GM12864 (cell line): Measurements from ENCODE around the gene ELL3.
"Not testable (repeated sequence)": the region's sequence is repeated elsewhere in the genome, so short reads cannot be mapped to it uniquely, and the experiment has no call there.

Source experiments
- DNase-seq: peaks from one replicate; pipeline ENCODE4 v3.0.0-alpha.2; 2011; ENCODE audit warnings: low read depth
- H3K4me3 ChIP-seq: 2 replicates; pipeline ENCODE4 v1.5.1; 2011; ENCODE audit warnings: mild to moderate bottlenecking, low read depth, low read length, control low read depth
- TF ChIP-seq, protein P1 (sequence below): IDR thresholded peaks from 2 replicates; pipeline ENCODE4 v1.5.1; 2011; ENCODE audit warnings: low read depth, mild to moderate bottlenecking, moderate library complexity, low read length, control low read depth, inconsistent platforms; ENCODE audit errors: missing control alignments

The ELL3 gene

DNA sequence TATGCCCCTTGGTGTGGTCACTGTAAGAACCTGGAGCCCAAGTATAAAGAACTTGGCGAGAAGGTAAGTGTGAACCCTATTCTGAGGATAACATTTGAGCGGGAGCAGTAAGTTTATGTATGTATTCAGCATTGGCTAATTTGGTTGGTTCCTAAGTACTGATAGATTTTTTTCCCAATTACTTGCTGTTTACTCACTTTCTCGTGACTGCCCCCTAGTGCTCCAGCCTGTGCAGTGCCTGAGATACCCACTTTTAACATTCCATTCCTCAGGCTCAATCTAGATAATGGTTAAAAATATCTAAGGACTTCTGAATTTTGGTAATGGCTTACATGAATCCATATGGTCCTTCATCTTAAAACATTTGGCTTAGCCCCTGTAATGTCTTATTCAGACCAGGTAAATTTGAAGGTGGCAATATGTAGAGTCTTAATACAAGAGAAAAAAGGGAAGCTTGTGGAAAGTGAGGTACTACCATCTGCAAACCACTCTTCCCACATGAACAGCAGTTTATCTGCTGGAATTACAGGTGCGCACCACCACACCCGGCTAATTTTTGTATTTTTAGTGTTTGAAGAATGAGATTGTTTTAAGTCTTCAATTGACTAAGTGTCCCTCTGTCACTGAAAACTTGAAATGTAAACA, 7.1 kb downstream of the ELL3 start:
- DNase-seq, result no peak
- no peak overlapping the region for H3K4me3 ChIP-seq
- TF ChIP-seq, protein P1, sequence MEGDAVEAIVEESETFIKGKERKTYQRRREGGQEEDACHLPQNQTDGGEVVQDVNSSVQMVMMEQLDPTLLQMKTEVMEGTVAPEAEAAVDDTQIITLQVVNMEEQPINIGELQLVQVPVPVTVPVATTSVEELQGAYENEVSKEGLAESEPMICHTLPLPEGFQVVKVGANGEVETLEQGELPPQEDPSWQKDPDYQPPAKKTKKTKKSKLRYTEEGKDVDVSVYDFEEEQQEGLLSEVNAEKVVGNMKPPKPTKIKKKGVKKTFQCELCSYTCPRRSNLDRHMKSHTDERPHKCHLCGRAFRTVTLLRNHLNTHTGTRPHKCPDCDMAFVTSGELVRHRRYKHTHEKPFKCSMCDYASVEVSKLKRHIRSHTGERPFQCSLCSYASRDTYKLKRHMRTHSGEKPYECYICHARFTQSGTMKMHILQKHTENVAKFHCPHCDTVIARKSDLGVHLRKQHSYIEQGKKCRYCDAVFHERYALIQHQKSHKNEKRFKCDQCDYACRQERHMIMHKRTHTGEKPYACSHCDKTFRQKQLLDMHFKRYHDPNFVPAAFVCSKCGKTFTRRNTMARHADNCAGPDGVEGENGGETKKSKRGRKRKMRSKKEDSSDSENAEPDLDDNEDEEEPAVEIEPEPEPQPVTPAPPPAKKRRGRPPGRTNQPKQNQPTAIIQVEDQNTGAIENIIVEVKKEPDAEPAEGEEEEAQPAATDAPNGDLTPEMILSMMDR, result peak; percentile 79

DNA sequence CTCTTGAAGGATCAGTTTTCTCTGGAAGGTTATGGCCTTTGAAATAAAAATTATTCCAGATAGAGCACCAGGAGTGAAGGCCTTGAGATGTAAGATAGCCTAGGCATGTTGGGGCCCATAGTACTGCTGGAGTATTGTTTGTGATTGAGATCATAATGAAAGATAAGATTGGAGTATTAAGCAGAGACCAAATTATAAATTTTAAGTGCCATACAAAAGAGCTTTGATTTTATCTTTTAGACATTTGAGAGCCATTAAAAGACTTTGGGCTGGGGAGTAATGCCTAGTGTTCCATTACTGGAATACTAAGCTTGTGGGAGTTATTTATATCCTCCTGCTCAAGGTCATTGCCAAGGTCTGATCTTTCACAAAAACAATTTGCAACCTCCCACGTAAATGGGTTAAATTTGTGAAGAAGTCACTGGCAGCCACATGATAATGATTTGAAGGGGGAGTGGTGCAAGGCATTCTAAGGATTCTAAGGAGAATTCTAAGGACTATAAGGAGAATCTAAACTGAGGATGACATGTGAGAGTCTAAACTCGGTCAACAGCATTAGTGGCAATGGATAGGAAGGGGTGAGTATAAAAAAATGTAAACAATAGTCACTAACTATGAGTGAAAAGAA, 12.8 kb downstream of the ELL3 start:
- TF ChIP-seq, protein P1, result no peak
- H3K4me3 ChIP-seq, result no peak overlapping the region
- no peak for DNase-seq

DNA sequence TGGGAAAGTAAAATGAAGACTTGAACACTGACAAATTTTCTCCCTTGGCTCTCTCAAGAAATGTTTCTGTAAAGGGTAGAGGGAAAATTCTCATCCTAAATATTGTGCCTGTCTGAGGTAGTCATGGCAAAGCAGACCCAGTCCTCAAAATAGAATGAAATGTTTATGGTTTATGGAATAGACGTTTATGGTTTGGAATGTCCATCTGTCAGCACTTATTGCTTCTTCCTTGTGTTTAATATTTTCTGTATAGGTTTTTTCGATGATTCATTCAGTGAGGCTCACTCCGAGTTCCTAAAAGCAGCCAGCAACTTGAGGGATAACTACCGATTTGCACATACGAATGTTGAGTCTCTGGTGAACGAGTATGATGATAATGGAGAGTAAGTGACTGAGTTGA, 13.9 kb downstream of the ELL3 start:
- H3K4me3 ChIP-seq, result no peak overlapping the region
- no peak for DNase-seq
- TF ChIP-seq, protein P1, result no peak

DNA sequence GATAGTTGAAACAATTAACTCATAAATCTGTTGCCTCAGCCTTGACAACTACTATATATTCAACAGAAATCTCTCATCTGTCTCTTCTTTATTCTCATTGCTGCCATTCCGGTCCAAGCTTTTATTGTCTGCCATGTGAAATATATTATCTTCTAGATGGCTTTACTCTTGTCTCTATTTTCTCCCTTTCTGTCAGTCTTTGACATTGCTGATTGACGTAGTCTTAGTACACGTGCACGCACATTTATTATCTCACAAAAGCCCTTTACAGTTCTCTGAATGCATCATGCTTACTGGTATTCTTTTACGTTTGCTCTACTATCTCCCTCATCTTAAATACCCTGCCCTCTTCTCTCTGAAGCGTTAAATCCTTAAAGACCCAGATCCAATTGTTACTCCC, 24.9 kb downstream of the ELL3 start:
- DNase-seq, result no peak
- TF ChIP-seq, protein P1, result no peak

DNA sequence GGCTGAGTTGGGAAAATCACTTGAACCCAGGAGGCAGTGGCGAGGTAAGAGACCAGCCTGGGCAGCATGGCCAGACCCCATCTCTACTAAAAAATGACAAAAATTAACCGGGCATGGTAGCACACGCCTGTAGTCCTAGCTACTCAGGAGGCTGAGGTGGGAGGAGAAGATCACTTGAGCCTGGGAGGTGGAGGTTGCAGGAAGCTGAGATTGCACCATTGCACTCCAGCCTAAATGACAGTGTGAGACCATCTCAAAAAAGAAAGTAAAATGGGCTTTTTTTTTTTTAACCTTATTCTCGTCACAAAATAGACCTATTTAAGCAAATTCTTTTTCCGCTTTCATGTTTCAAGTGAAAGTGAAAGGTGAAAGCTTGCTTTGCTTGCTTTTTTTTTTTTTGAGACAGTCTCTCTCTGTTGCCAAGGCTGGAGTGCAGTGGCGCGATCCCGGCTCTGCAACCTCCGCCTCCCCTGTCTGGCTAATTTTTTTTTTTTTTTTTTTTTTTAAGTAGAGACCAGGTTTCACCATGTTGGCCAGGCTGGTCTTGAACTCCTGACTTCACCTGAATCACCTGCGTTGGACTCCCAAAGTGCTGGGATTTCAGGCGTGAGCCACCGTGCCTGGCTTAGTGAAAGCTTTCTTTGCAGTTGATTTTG, 26.9 kb downstream of the ELL3 start:
- TF ChIP-seq, protein P1, result no peak
- H3K4me3 ChIP-seq, result peak overlapping the region; percentile 49
- peak; percentile 83 for DNase-seq

More for the DNA sequence above, 24.9 kb downstream of the ELL3 start:
- H3K4me3 ChIP-seq, result no peak overlapping the region

DNA sequence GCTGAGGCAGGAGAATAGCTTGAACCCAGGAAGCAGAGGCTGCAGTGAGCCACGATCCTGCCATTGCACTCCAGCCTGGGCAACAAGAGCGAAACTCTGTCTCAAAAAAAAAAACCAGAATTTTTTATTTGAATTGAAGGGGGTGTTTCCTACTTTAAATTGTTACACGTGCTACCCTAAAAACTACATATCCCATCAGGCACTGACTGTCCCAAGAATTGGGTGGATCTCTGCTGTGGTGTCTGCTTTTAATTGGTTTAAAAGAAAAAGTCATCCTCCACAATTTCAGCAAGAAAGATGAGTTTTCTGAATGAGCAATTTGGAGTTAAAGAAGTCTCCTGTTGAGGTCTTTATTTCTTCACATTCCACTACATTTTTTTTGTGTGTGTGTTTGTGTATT, 28.4 kb downstream of the ELL3 start:
- TF ChIP-seq, protein P1, result no peak
- DNase-seq, result no peak
- H3K4me3 ChIP-seq, result peak overlapping the region; percentile 87

DNA sequence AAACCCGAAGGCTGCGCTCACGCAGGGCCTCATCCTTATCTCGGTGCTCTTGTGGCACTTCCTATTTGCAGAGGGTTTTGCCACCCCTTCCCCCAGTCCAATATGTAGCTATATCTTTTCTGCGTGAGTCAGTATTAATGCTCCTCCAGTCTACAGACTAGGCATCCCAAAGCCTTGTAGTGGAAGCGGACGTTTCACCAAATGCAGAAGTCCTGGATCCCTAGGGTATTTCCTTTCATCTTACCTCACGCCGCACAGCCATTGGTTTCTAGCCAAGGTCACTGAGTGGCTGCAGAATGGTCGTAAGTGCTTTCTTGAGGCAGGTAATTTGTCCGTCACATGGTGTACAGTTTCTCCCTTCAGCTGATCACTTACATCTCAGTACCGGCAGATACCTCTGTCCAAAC, 29.9 kb downstream of the ELL3 start:
- peak overlapping the region; percentile 87 for H3K4me3 ChIP-seq
- DNase-seq, result not testable (repeated sequence)

DNA sequence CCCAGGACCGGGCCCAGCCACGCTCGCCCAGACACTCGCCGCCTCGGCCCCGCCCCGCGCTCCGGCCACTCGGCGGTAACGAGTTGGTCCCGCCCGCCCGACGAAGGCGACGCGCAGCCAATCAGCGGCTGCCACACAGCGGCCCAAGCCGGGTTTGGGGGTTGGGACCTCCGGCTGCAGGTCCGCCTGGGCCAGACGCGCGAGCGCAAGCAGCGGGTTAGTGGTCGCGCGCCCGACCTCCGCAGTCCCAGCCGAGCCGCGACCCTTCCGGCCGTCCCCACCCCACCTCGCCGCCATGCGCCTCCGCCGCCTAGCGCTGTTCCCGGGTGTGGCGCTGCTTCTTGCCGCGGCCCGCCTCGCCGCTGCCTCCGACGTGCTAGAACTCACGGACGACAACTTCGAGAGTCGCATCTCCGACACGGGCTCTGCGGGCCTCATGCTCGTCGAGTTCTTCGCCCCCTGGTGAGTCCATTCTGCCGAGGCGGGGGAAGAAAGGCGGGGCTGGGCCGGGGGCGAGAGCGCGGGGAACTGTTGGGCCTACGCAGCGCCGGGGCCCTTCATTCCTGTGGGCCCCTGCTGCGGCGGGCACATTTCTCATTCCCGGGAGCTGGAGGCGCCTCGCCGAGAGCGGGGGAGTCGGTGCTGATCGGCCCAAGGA, 30.4 kb downstream of the ELL3 start, which contains the start of gene PDIA3:
PDIA3 (plus strand) TSS at position 194 of the 658 bp plus-strand sequence; CDS start at position 296, 102 bp downstream.
- DNase-seq, result peak; percentile 60
- peak within 1 kb of the TSS; percentile 87 for H3K4me3 ChIP-seq
